SU-DHL-6 (cell line): ENCODE results near the gene PBRM1.

Experiments used
- EZH2phosphoT487 ChIP-seq: fragments of 200-600 bp; sonication (generic), shearing (Covaris generic); conservative IDR thresholded peaks from 2 replicates; pipeline ENCODE4 v1.6.1; 2018; ENCODE audit warnings: mild to moderate bottlenecking, antibody characterized with exemption, low read length, moderate library complexity, mixed read lengths
- TF ChIP-seq, protein P1 (sequence below): fragments of 200-600 bp; sonication (generic); IDR thresholded peaks from one replicate; pipeline ENCODE4 v1.5.1; 2017; ENCODE audit warnings: antibody characterized with exemption, mild to moderate bottlenecking, low read length, moderate library complexity; ENCODE audit not compliant: insufficient read depth, poor library complexity, severe bottlenecking

DNA sequence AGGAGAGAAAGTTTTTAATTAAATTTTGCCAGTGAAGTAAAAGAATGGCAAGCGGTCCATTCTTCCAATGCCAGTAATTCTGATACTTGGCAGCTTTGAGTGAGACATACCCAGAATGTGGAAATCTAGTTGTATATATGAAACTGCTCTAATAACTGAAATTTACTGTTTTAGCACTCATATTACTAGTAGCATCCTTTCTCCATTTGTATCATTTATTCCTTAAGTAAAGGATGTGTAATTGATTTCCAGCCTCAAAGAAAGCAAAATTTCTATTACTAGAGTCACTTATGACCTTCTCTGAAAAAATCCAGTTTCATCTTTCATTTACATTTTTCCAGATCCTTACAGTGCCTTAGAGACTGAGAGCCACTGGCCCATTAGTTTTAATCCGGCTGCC is 65.1 kb downstream of the PBRM1 start:
- TF ChIP-seq, protein P1, sequence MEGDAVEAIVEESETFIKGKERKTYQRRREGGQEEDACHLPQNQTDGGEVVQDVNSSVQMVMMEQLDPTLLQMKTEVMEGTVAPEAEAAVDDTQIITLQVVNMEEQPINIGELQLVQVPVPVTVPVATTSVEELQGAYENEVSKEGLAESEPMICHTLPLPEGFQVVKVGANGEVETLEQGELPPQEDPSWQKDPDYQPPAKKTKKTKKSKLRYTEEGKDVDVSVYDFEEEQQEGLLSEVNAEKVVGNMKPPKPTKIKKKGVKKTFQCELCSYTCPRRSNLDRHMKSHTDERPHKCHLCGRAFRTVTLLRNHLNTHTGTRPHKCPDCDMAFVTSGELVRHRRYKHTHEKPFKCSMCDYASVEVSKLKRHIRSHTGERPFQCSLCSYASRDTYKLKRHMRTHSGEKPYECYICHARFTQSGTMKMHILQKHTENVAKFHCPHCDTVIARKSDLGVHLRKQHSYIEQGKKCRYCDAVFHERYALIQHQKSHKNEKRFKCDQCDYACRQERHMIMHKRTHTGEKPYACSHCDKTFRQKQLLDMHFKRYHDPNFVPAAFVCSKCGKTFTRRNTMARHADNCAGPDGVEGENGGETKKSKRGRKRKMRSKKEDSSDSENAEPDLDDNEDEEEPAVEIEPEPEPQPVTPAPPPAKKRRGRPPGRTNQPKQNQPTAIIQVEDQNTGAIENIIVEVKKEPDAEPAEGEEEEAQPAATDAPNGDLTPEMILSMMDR = no peak
- no peak for TF ChIP-seq EZH2phosphoT487
